ENCODE results near the gene AHNAK2. TPM values are rescaled to one million over a fixed set of nuclear protein-coding genes. Genes with fewer than 3 reads are reported as not detected.

The AHNAK2 gene
- total and polyA plus RNA-seq, 5 experiments from 2014 or later, result not detected

Other genes starting within 250 kb of the AHNAK2 start
- 10 to 100 TPM; 75.4 to 82.5 TPM for gene SIVA1, start 225.2 kb downstream of the AHNAK2 start, total RNA-seq
- 100 to 1,000 TPM; 248 to 297 (median 283) TPM for gene SIVA1, start 225.2 kb downstream of the AHNAK2 start, polyA plus RNA-seq
- gene AKT1, start 182.6 kb downstream of the AHNAK2 start, total RNA-seq, result 10 to 100 TPM; 88.9 to 95.7 TPM
- gene AKT1, start 182.6 kb downstream of the AHNAK2 start, polyA plus RNA-seq, result 10 to 100 TPM in 2 of 3 donors, 1 to 10 TPM in 1; 8.9 to 33.4 (median 23.1) TPM
- gene ZBTB42, start 177.3 kb downstream of the AHNAK2 start, total RNA-seq, result 1 to 10 TPM; 8.6 to 9.6 TPM
- 1 to 10 TPM; 1.0 to 1.8 (median 1.6) TPM for gene ZBTB42, start 177.3 kb downstream of the AHNAK2 start, polyA plus RNA-seq
- gene CEP170B, start 113.1 kb downstream of the AHNAK2 start, total RNA-seq, result 1 to 10 TPM; 4.6 to 4.8 TPM
- gene CEP170B, start 113.1 kb downstream of the AHNAK2 start, polyA plus RNA-seq, result under 1 TPM in 2 of 3 donors, not detected in 1; 0.03 to 0.05 TPM
- gene PLD4, start 53.5 kb downstream of the AHNAK2 start, total RNA-seq, result 1 to 10 TPM; 1.2 to 2.2 TPM
- under 1 TPM in 2 of 3 donors, not detected in 1; 0.08 to 0.13 TPM for gene PLD4, start 53.5 kb downstream of the AHNAK2 start, polyA plus RNA-seq
- gene CLBA1, start 7.4 kb upstream of the AHNAK2 start, total RNA-seq, result 1 to 10 TPM; 2.0 to 2.4 TPM
- 1 to 10 TPM in 2 of 3 donors, under 1 TPM in 1; 0.67 to 2.3 (median 1.2) TPM for gene CLBA1, start 7.4 kb upstream of the AHNAK2 start, polyA plus RNA-seq
- 10 to 100 TPM; 11.0 to 12.4 TPM for gene CDCA4, start 42.7 kb upstream of the AHNAK2 start, total RNA-seq
- 10 to 100 TPM in 2 of 3 donors, 1 to 10 TPM in 1; 8.2 to 12.0 (median 11.3) TPM for gene CDCA4, start 42.7 kb upstream of the AHNAK2 start, polyA plus RNA-seq
- gene GPR132, start 87.1 kb upstream of the AHNAK2 start, total RNA-seq, result 10 to 100 TPM; 36.3 to 41.4 TPM
- 10 to 100 TPM in 1 of 3 donors, 1 to 10 TPM in 2; 9.4 to 37.2 (median 9.7) TPM for gene GPR132, start 87.1 kb upstream of the AHNAK2 start, polyA plus RNA-seq
- under 1 TPM; 0.16 to 0.47 TPM for gene JAG2, start 190.4 kb upstream of the AHNAK2 start, total RNA-seq
- under 1 TPM; 0.10 to 0.21 (median 0.17) TPM for gene JAG2, start 190.4 kb upstream of the AHNAK2 start, polyA plus RNA-seq
- gene NUDT14, start 202.9 kb upstream of the AHNAK2 start, total RNA-seq, result 10 to 100 TPM; 10.3 to 10.8 TPM
- 10 to 100 TPM in 2 of 3 donors, 1 to 10 TPM in 1; 9.5 to 18.8 (median 17.1) TPM for gene NUDT14, start 202.9 kb upstream of the AHNAK2 start, polyA plus RNA-seq

Data from naive thymus-derived CD8-positive, alpha-beta T cell (primary cell).